ENCODE results near the gene SLC9A5.

The SLC9A5 gene

GRCh38 chr16:67259705-67260104, 10.9 kb downstream of the SLC9A5 start:
- no peak overlapping the region for H3K9ac ChIP-seq (ENCODE audit: low read depth, low read length)
- H3K27me3 ChIP-seq (ENCODE audit: control insufficient read depth, insufficient read depth, low read length), result 0 out of 2 replicates have a peak, but pooled peaks cover 3% of the 10 kb centered on the region
- H3K4me3 ChIP-seq (ENCODE audit: low read depth, low read length), result no peak overlapping the region
- peaks cover 7% of the 10 kb centered on the region; the same call in 1 of the 2 replicates for H3K36me3 ChIP-seq (ENCODE audit: control insufficient read depth, insufficient read depth, low read length)
- H3K27ac ChIP-seq (ENCODE audit: low read depth, low read length), result no peak overlapping the region
- no peaks in the 10 kb centered on the region for H3K9me3 ChIP-seq (ENCODE audit: control insufficient read depth, insufficient read depth, low read length)
- no peaks in the 10 kb centered on the region for H3K4me1 ChIP-seq (ENCODE audit: control insufficient read depth, insufficient read depth, low read length)

DNA sequence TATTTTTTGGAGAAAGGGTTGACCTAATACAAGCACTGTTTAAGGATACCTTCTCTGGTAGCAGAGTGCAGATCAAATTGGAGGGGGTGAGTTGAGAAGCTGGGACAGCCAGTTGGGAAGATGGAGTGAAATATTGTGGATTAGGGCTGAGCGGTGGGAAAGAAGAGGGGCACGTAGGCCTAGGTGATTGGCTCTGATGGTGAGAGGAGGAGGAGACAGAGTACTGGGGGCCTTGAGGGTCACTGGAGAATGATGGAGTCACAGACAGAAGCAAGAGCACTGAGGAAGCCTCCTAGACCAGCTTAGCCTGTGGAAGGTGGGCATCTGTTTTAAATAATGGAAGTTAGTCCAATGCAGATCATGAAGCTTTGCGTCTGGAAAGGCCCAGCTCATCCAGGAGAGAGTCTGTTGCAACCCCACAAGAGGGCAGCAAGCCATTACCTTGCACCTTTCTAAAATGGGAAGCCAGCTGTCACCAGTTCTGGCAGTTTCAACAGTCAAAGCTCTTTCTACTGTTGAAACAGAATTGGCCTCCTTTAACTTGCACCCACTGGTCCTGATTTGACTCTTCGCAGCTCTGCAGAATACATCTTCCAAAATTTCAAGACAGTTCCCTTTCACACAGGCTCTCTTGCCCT, 11.8 kb downstream of the SLC9A5 start:
- H3K36me3 ChIP-seq (ENCODE audit: control insufficient read depth, insufficient read depth, low read length), result no peaks in the 10 kb centered on the region; the same call in 1 of the 2 replicates
- H3K27ac ChIP-seq (ENCODE audit: low read depth, low read length), result no peak overlapping the region
- H3K27me3 ChIP-seq (ENCODE audit: control insufficient read depth, insufficient read depth, low read length), result 0 out of 2 replicates have a peak, but pooled peaks cover 5% of the 10 kb centered on the region
- H3K9ac ChIP-seq (ENCODE audit: low read depth, low read length), result no peak overlapping the region
- no peaks in the 10 kb centered on the region for H3K9me3 ChIP-seq (ENCODE audit: control insufficient read depth, insufficient read depth, low read length)
- H3K4me1 ChIP-seq (ENCODE audit: control insufficient read depth, insufficient read depth, low read length), result no peaks in the 10 kb centered on the region
- H3K4me3 ChIP-seq (ENCODE audit: low read depth, low read length), result no peak overlapping the region

DNA sequence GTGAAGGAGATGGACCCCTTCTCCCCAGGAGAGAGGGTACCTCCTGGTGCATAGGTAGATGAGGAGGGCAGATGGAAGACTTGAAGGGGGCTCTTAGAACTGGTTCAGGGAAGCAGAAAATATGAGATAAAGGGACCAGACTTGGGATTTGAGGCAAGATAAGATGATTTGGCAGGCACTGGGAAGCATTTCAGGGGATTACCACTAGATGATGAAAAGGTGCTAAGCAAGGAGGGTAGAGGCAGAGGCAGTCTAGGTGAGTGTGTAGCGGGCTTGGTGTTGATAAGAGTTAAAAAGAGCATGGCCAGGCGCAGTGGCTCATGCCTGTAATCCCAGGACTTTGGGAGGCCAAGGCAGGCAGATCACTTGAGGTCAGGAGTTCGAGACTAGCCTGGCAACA, 14.4 kb downstream of the SLC9A5 start:
- Histone ChIP-seq H3K4me1 (ENCODE audit: control insufficient read depth, insufficient read depth, low read length) (no peaks in the 10 kb centered on the region), H3K9ac (ENCODE audit: low read depth, low read length) (no peak overlapping the region), H3K9me3 (ENCODE audit: control insufficient read depth, insufficient read depth, low read length) (no peaks in the 10 kb centered on the region), H3K4me3 (ENCODE audit: low read depth, low read length) (no peak overlapping the region), H3K27me3 (ENCODE audit: control insufficient read depth, insufficient read depth, low read length) (0 out of 2 replicates have a peak, but pooled peaks cover 5% of the 10 kb centered on the region), H3K27ac (ENCODE audit: low read depth, low read length) (no peak overlapping the region), H3K36me3 (ENCODE audit: control insufficient read depth, insufficient read depth, low read length) (no peaks in the 10 kb centered on the region)

- H3K27ac ChIP-seq (ENCODE audit: low read depth, low read length), result no peak overlapping the region
- H3K36me3 ChIP-seq (ENCODE audit: control insufficient read depth, insufficient read depth, low read length), result no peaks in the 10 kb centered on the region
- H3K4me1 ChIP-seq (ENCODE audit: control insufficient read depth, insufficient read depth, low read length), result no peaks in the 10 kb centered on the region
- H3K27me3 ChIP-seq (ENCODE audit: control insufficient read depth, insufficient read depth, low read length), result 0 out of 2 replicates have a peak, but pooled peaks cover 5% of the 10 kb centered on the region
- no peak overlapping the region for H3K4me3 ChIP-seq (ENCODE audit: low read depth, low read length)
- H3K9me3 ChIP-seq (ENCODE audit: control insufficient read depth, insufficient read depth, low read length), result no peaks in the 10 kb centered on the region
- H3K9ac ChIP-seq (ENCODE audit: low read depth, low read length), result no peak overlapping the region
Measured at GRCh38 chr16:67264277-67264676, 15.5 kb downstream of the SLC9A5 start.

DNA sequence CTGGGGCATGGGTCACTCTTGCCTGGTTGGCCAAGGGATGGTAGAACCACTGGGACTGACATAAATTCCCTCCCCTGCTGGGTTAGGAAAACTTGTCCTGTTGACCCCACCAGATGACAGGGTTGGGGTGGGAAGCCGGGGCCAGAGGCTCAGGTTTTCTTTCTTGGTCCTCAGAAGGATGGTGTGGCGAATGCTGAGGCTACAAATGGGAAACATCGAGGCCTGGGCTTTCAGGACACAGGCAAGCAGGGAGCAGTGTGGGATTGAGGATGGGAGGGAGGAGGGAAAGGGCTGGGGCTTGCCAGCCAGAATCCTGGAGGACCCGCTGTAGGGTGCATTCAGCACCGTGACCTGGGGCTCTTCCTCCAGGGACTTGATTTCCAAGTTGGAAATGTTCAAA, 16.1 kb downstream of the SLC9A5 start:
- H3K27ac ChIP-seq (ENCODE audit: low read depth, low read length), result no peak overlapping the region
- H3K9me3 ChIP-seq (ENCODE audit: control insufficient read depth, insufficient read depth, low read length), result no peaks in the 10 kb centered on the region
- no peak overlapping the region for H3K4me3 ChIP-seq (ENCODE audit: low read depth, low read length)
- H3K36me3 ChIP-seq (ENCODE audit: control insufficient read depth, insufficient read depth, low read length), result no peaks in the 10 kb centered on the region
- H3K9ac ChIP-seq (ENCODE audit: low read depth, low read length), result no peak overlapping the region
- H3K4me1 ChIP-seq (ENCODE audit: control insufficient read depth, insufficient read depth, low read length), result 0 out of 2 replicates have a peak, but pooled peaks cover 4% of the 10 kb centered on the region
- 0 out of 2 replicates have a peak, but pooled peaks cover 5% of the 10 kb centered on the region for H3K27me3 ChIP-seq (ENCODE audit: control insufficient read depth, insufficient read depth, low read length)

DNA sequence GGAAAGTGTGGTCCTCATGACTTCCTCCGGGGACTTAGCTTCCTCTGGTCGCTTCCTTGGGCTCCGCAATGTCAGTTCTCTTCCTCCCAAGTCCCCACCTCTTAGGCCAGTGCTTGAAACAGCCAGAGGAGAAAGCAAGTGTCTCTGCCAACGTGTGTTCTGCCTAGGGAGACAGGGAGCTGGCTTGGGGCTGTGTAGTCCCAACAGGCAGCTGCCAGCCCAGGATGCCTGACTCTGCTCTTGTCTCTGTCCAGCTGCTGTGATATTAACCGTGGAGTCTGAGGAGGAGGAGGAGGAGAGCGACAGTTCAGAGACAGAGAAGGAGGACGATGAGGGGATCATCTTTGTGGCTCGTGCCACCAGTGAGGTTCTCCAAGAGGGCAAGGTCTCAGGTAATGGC, 17.1 kb downstream of the SLC9A5 start:
- 0 out of 2 replicates have a peak, but pooled peaks cover 4% of the 10 kb centered on the region for H3K4me1 ChIP-seq (ENCODE audit: control insufficient read depth, insufficient read depth, low read length)
- no peak overlapping the region for H3K4me3 ChIP-seq (ENCODE audit: low read depth, low read length)
- H3K27ac ChIP-seq (ENCODE audit: low read depth, low read length), result no peak overlapping the region

GRCh38 chr16:67268136-67268579, 19.4 kb downstream of the SLC9A5 start:
- Histone ChIP-seq H3K9me3 (ENCODE audit: control insufficient read depth, insufficient read depth, low read length) (no peaks in the 10 kb centered on the region), H3K9ac (ENCODE audit: low read depth, low read length) (no peak overlapping the region), H3K4me3 (ENCODE audit: low read depth, low read length) (no peak overlapping the region), H3K4me1 (ENCODE audit: control insufficient read depth, insufficient read depth, low read length) (0 out of 2 replicates have a peak, but pooled peaks cover 4% of the 10 kb centered on the region), H3K27me3 (ENCODE audit: control insufficient read depth, insufficient read depth, low read length) (0 out of 2 replicates have a peak, but pooled peaks cover 5% of the 10 kb centered on the region), H3K36me3 (ENCODE audit: control insufficient read depth, insufficient read depth, low read length) (no peaks in the 10 kb centered on the region), H3K27ac (ENCODE audit: low read depth, low read length) (no peak overlapping the region)

More for the DNA sequence above, 17.1 kb downstream of the SLC9A5 start:
- Histone ChIP-seq H3K9ac (ENCODE audit: low read depth, low read length) (no peak overlapping the region), H3K27me3 (ENCODE audit: control insufficient read depth, insufficient read depth, low read length) (0 out of 2 replicates have a peak, but pooled peaks cover 5% of the 10 kb centered on the region), H3K36me3 (ENCODE audit: control insufficient read depth, insufficient read depth, low read length) (no peaks in the 10 kb centered on the region), H3K9me3 (ENCODE audit: control insufficient read depth, insufficient read depth, low read length) (no peaks in the 10 kb centered on the region)

- no peaks in the 10 kb centered on the region for H3K9me3 ChIP-seq (ENCODE audit: control insufficient read depth, insufficient read depth, low read length)
- H3K9ac ChIP-seq (ENCODE audit: low read depth, low read length), result no peak overlapping the region
- no peak overlapping the region for H3K27ac ChIP-seq (ENCODE audit: low read depth, low read length)
- H3K4me3 ChIP-seq (ENCODE audit: low read depth, low read length), result no peak overlapping the region
- H3K27me3 ChIP-seq (ENCODE audit: control insufficient read depth, insufficient read depth, low read length), result 0 out of 2 replicates have a peak, but pooled peaks cover 2% of the 10 kb centered on the region
- 0 out of 2 replicates have a peak, but pooled peaks cover 4% of the 10 kb centered on the region for H3K4me1 ChIP-seq (ENCODE audit: control insufficient read depth, insufficient read depth, low read length)
- H3K36me3 ChIP-seq (ENCODE audit: control insufficient read depth, insufficient read depth, low read length), result no peaks in the 10 kb centered on the region
Measured at GRCh38 chr16:67269766-67270165, 21.0 kb downstream of the SLC9A5 start.

- Histone ChIP-seq H3K36me3 (ENCODE audit: control insufficient read depth, insufficient read depth, low read length) (no peaks in the 10 kb centered on the region), H3K4me3 (ENCODE audit: low read depth, low read length) (no peak overlapping the region), H3K27me3 (ENCODE audit: control insufficient read depth, insufficient read depth, low read length) (no peaks in the 10 kb centered on the region), H3K4me1 (ENCODE audit: control insufficient read depth, insufficient read depth, low read length) (0 out of 2 replicates have a peak, but pooled peaks cover 4% of the 10 kb centered on the region), H3K27ac (ENCODE audit: low read depth, low read length) (no peak overlapping the region), H3K9ac (ENCODE audit: low read depth, low read length) (no peak overlapping the region), H3K9me3 (ENCODE audit: control insufficient read depth, insufficient read depth, low read length) (no peaks in the 10 kb centered on the region)
Measured at GRCh38 chr16:67270931-67271338, 22.2 kb downstream of the SLC9A5 start.

- H3K4me1 ChIP-seq (ENCODE audit: control insufficient read depth, insufficient read depth, low read length), result 0 out of 2 replicates have a peak, but pooled peaks cover 4% of the 10 kb centered on the region
- H3K9ac ChIP-seq (ENCODE audit: low read depth, low read length), result no peak overlapping the region
- no peaks in the 10 kb centered on the region for H3K9me3 ChIP-seq (ENCODE audit: control insufficient read depth, insufficient read depth, low read length)
- no peaks in the 10 kb centered on the region for H3K27me3 ChIP-seq (ENCODE audit: control insufficient read depth, insufficient read depth, low read length)
- no peak overlapping the region for H3K4me3 ChIP-seq (ENCODE audit: low read depth, low read length)
- H3K36me3 ChIP-seq (ENCODE audit: control insufficient read depth, insufficient read depth, low read length), result no peaks in the 10 kb centered on the region
- H3K27ac ChIP-seq (ENCODE audit: low read depth, low read length), result no peak overlapping the region
Measured at GRCh38 chr16:67271446-67271845, 22.7 kb downstream of the SLC9A5 start.

DNA sequence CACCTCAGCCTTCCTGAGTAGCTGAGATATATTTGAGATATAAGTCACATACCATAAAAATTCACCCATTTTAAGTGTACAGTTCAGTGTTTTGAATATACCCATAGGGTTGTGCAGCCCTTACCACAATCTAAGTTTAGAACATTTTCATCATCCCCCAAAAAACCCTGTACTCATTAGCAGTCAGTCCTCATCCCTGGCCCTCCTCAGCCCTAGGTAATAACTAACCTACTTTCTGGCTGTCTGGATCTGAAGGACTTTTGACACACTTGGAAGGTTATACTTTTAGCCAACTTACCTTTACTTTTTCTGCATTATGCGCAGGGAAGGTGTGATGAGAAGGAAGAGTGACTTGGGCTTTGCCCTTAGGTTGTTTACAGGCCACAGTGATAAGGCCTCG, 26.5 kb downstream of the SLC9A5 start:
- Histone ChIP-seq H3K4me3 (ENCODE audit: low read depth, low read length) (no peak overlapping the region), H3K9ac (ENCODE audit: low read depth, low read length) (no peak overlapping the region), H3K27ac (ENCODE audit: low read depth, low read length) (no peak overlapping the region), H3K4me1 (ENCODE audit: control insufficient read depth, insufficient read depth, low read length) (no peaks in the 10 kb centered on the region), H3K36me3 (ENCODE audit: control insufficient read depth, insufficient read depth, low read length) (no peaks in the 10 kb centered on the region; the same call in 1 of the 2 replicates), H3K9me3 (ENCODE audit: control insufficient read depth, insufficient read depth, low read length) (no peaks in the 10 kb centered on the region), H3K27me3 (ENCODE audit: control insufficient read depth, insufficient read depth, low read length) (peaks cover 8% of the 10 kb centered on the region)
